ENCODE measurements around the gene LRRC28. TPM values are rescaled to one million over a fixed set of nuclear protein-coding genes. Genes with fewer than 3 reads are reported as not detected.

LRRC28 gene
- total RNA-seq, 1 donor from 2014 or later = 34.2 TPM

- H3K4me3 ChIP-seq (ENCODE audit: low read depth, low read length) = no peak overlapping the region
- no peaks in the 10 kb centered on the region for H3K27me3 ChIP-seq (ENCODE audit: control insufficient read depth, insufficient read depth, low read length)
- DNase-seq (ENCODE audit: low read depth) = no peak
- H3K36me3 ChIP-seq (ENCODE audit: control insufficient read depth, insufficient read depth, low read length) = no peaks in the 10 kb centered on the region
- no peak for TF ChIP-seq CTCF (IDR thresholded peaks at IDR 0.05; ENCODE audit: insufficient read depth, low read length, poor library complexity, severe bottlenecking)
Measured at GRCh38 chr15:99416191-99417188, 165.2 kb downstream of the LRRC28 start.

- no peak for TF ChIP-seq CTCF (IDR thresholded peaks at IDR 0.05; ENCODE audit: insufficient read depth, low read length, poor library complexity, severe bottlenecking)
- no peak for DNase-seq (ENCODE audit: low read depth)
- H3K4me3 ChIP-seq (ENCODE audit: low read depth, low read length) = no peak overlapping the region
- no peaks in the 10 kb centered on the region for H3K27me3 ChIP-seq (ENCODE audit: control insufficient read depth, insufficient read depth, low read length)
- H3K36me3 ChIP-seq (ENCODE audit: control insufficient read depth, insufficient read depth, low read length) = no peaks in the 10 kb centered on the region
Measured at GRCh38 chr15:99421172-99421656, 169.9 kb downstream of the LRRC28 start.

GRCh38 chr15:99421758-99422157, 170.5 kb downstream of the LRRC28 start:
- no peak for TF ChIP-seq CTCF (IDR thresholded peaks at IDR 0.05; ENCODE audit: insufficient read depth, low read length, poor library complexity, severe bottlenecking)
- Histone ChIP-seq H3K27me3 (ENCODE audit: control insufficient read depth, insufficient read depth, low read length) (no peaks in the 10 kb centered on the region), H3K36me3 (ENCODE audit: control insufficient read depth, insufficient read depth, low read length) (no peaks in the 10 kb centered on the region), H3K4me3 (ENCODE audit: low read depth, low read length) (no peak overlapping the region)
- no peak for DNase-seq (ENCODE audit: low read depth)

- Histone ChIP-seq H3K27me3 (ENCODE audit: control insufficient read depth, insufficient read depth, low read length) (no peaks in the 10 kb centered on the region), H3K36me3 (ENCODE audit: control insufficient read depth, insufficient read depth, low read length) (no peaks in the 10 kb centered on the region), H3K4me3 (ENCODE audit: low read depth, low read length) (no peak overlapping the region)
- TF ChIP-seq CTCF (IDR thresholded peaks at IDR 0.05; ENCODE audit: insufficient read depth, low read length, poor library complexity, severe bottlenecking) = no peak
- no peak for DNase-seq (ENCODE audit: low read depth)
Measured at GRCh38 chr15:99423186-99424130, 172.2 kb downstream of the LRRC28 start.

GRCh38 chr15:99424131-99424571, 172.9 kb downstream of the LRRC28 start:
- no peak for DNase-seq (ENCODE audit: low read depth)
- Histone ChIP-seq H3K4me3 (ENCODE audit: low read depth, low read length) (no peak overlapping the region), H3K36me3 (ENCODE audit: control insufficient read depth, insufficient read depth, low read length) (no peaks in the 10 kb centered on the region), H3K27me3 (ENCODE audit: control insufficient read depth, insufficient read depth, low read length) (no peaks in the 10 kb centered on the region)
- no peak for TF ChIP-seq CTCF (IDR thresholded peaks at IDR 0.05; ENCODE audit: insufficient read depth, low read length, poor library complexity, severe bottlenecking)
